ENCODE results near the gene ADGRG1. TPM values are rescaled to one million over a fixed set of nuclear protein-coding genes. Genes with fewer than 3 reads are reported as not detected.
A peak's percentile ranks its signal among the peaks of the same experiment; 100 is the strongest.

ADGRG1 gene
- total RNA-seq, 1 donor from 2014 or later = 21.8 TPM

GRCh38 chr16:57636184-57636583, 7.8 kb downstream of the ADGRG1 start:
- DNase-seq = no peak

GRCh38 chr16:57637020-57637419, 8.6 kb downstream of the ADGRG1 start:
- peak; percentile 37 for DNase-seq

GRCh38 chr16:57637424-57637823, 9.0 kb downstream of the ADGRG1 start:
- peak; percentile 84 for DNase-seq

- DNase-seq = no peak
Observed at GRCh38 chr16:57637965-57638364, 9.5 kb downstream of the ADGRG1 start.

- DNase-seq = no peak
Observed at GRCh38 chr16:57638381-57638780, 10.0 kb downstream of the ADGRG1 start.

- no peak for DNase-seq
Observed at GRCh38 chr16:57639172-57639887, 10.9 kb downstream of the ADGRG1 start.

GRCh38 chr16:57640185-57640584, 11.8 kb downstream of the ADGRG1 start:
- DNase-seq = no peak

- no peak for DNase-seq
Observed at GRCh38 chr16:57640612-57641011, 12.2 kb downstream of the ADGRG1 start.

GRCh38 chr16:57642160-57643135, 14.0 kb downstream of the ADGRG1 start:
- no peak for DNase-seq

- peak; percentile 51 for DNase-seq
Observed at GRCh38 chr16:57643147-57643874, 14.9 kb downstream of the ADGRG1 start.

GRCh38 chr16:57643910-57644309, 15.5 kb downstream of the ADGRG1 start:
- no peak for DNase-seq

- DNase-seq = no peak
Observed at GRCh38 chr16:57644383-57645014, 16.1 kb downstream of the ADGRG1 start.

- DNase-seq = no peak
Observed at GRCh38 chr16:57645169-57645568, 16.7 kb downstream of the ADGRG1 start.

GRCh38 chr16:57645691-57646387, 17.4 kb downstream of the ADGRG1 start:
- peak; percentile 95 for DNase-seq

GRCh38 chr16:57646388-57647039, 18.1 kb downstream of the ADGRG1 start:
- DNase-seq = peak; percentile 71

GRCh38 chr16:57647136-57647875, 18.9 kb downstream of the ADGRG1 start:
- peak; percentile 65 for DNase-seq

- DNase-seq = no peak
Observed at GRCh38 chr16:57648125-57648524, 19.7 kb downstream of the ADGRG1 start.

GRCh38 chr16:57648581-57649442, 20.4 kb downstream of the ADGRG1 start:
- peak; percentile 90 for DNase-seq

- DNase-seq = no peak
Observed at GRCh38 chr16:57649443-57649751, 21.0 kb downstream of the ADGRG1 start.

GRCh38 chr16:57649846-57650245, 21.4 kb downstream of the ADGRG1 start:
- DNase-seq = no peak
